ENCODE data around the gene VWA2.

Gene VWA2

GRCh38 chr10:114274616-114275453, 35.8 kb downstream of the VWA2 start:
- in situ Hi-C loops (cut with HindIII; ENCODE audit: low sequenced_read_pairs): no loop called here

- in situ Hi-C loops (cut with HindIII; ENCODE audit: low sequenced_read_pairs): no loop called here
Measured at GRCh38 chr10:114276066-114276465, 37.0 kb downstream of the VWA2 start.

GRCh38 chr10:114276671-114277070, 37.6 kb downstream of the VWA2 start:
- in situ Hi-C loops (cut with HindIII; ENCODE audit: low sequenced_read_pairs): no loop called here

- in situ Hi-C loops (cut with HindIII; ENCODE audit: low sequenced_read_pairs): no loop called here
Measured at GRCh38 chr10:114278140-114278883, 39.3 kb downstream of the VWA2 start.

- in situ Hi-C loops (cut with HindIII; ENCODE audit: low sequenced_read_pairs): no loop called here
Measured at GRCh38 chr10:114278884-114279191, 39.8 kb downstream of the VWA2 start.

GRCh38 chr10:114279289-114279688, 40.2 kb downstream of the VWA2 start:
- in situ Hi-C loops (cut with HindIII; ENCODE audit: low sequenced_read_pairs): no loop called here

- in situ Hi-C loops (cut with HindIII; ENCODE audit: low sequenced_read_pairs): no loop called here
Measured at GRCh38 chr10:114279901-114280644, 41.0 kb downstream of the VWA2 start.

GRCh38 chr10:114281006-114281405, 42.0 kb downstream of the VWA2 start:
- in situ Hi-C loops (cut with HindIII; ENCODE audit: low sequenced_read_pairs): no loop called here

- in situ Hi-C loops (cut with HindIII; ENCODE audit: low sequenced_read_pairs): no loop called here
Measured at GRCh38 chr10:114281461-114281860, 42.4 kb downstream of the VWA2 start.

- in situ Hi-C loops (cut with HindIII; ENCODE audit: low sequenced_read_pairs): no loop called here
Measured at GRCh38 chr10:114282526-114282925, 43.5 kb downstream of the VWA2 start.

- in situ Hi-C loops (cut with HindIII; ENCODE audit: low sequenced_read_pairs): no loop called here
Measured at GRCh38 chr10:114283091-114283490, 44.0 kb downstream of the VWA2 start.

GRCh38 chr10:114283535-114284234, 44.6 kb downstream of the VWA2 start:
- in situ Hi-C loops (cut with HindIII; ENCODE audit: low sequenced_read_pairs): no loop called here

GRCh38 chr10:114284346-114285071, 45.5 kb downstream of the VWA2 start:
- in situ Hi-C loops (cut with HindIII; ENCODE audit: low sequenced_read_pairs): no loop called here

- in situ Hi-C loops (cut with HindIII; ENCODE audit: low sequenced_read_pairs): no loop called here
Measured at GRCh38 chr10:114285961-114286441, 46.9 kb downstream of the VWA2 start.

GRCh38 chr10:114286921-114287320, 47.9 kb downstream of the VWA2 start:
- in situ Hi-C loops (cut with HindIII; ENCODE audit: low sequenced_read_pairs): no loop called here

- in situ Hi-C loops (cut with HindIII; ENCODE audit: low sequenced_read_pairs): no loop called here
Measured at GRCh38 chr10:114288424-114289095, 49.5 kb downstream of the VWA2 start.

- in situ Hi-C loops (cut with HindIII; ENCODE audit: low sequenced_read_pairs): no loop called here
Measured at GRCh38 chr10:114289096-114289436, 50.0 kb downstream of the VWA2 start.

- in situ Hi-C loops (cut with HindIII; ENCODE audit: low sequenced_read_pairs): no loop called here
Measured at GRCh38 chr10:114290038-114290437, 51.0 kb downstream of the VWA2 start.

- in situ Hi-C loops (cut with HindIII; ENCODE audit: low sequenced_read_pairs): no loop called here
Measured at GRCh38 chr10:114291076-114291475, 52.0 kb downstream of the VWA2 start.

GRCh38 chr10:114291516-114291915, 52.5 kb downstream of the VWA2 start:
- in situ Hi-C loops (cut with HindIII; ENCODE audit: low sequenced_read_pairs): no loop called here

All from DLD1 (cell line).